HG03045 (cell line): Measurements from ENCODE around the gene SMPD2.
"Not testable (repeated sequence)": the region's sequence is repeated elsewhere in the genome, so short reads cannot be mapped to it uniquely, and the experiment has no call there.

Source experiments
- ATAC-seq: cut with Tn5 transposase; IDR thresholded peaks from one replicate; pipeline ENCODE4 v1.9.1; 2021; ENCODE audit warnings: mild to moderate bottlenecking, moderate library complexity; ENCODE audit not compliant: unreplicated experiment

Gene SMPD2

DNA sequence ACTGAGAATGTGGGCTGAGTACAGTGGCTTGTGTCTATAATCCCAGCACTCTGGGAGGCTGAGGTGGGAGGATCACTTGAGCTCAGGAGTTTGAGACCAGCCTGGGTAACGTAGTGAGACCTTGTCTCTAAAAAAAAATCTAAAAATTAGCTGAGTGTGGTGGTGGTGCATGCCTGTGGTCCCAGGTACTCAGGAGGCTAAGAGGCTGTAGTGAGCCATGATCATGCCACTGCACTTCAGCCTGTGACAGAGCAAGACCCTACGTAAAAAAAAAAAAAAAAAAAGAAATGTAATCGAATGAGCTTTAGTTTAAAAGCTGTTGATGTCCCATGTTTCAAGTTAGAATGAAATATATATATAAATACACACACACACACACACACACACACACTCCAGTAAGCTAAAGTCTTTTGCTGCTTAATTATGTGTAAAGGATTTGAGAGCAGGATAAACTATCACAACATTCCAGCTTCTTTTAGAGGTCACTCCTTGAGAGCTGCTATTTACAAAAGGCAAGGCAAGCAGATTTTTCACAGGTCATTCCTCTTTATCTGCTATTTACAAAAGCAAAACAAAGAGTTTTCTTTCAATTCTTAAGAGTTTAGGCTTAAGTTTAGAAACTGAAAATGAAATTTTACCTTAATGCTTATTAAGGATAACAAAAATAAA, 19.8 kb downstream of the SMPD2 start:
- ATAC-seq: no peak

GRCh38 chr6:109461205-109461604, 20.7 kb downstream of the SMPD2 start:
- not testable (repeated sequence) for ATAC-seq

DNA sequence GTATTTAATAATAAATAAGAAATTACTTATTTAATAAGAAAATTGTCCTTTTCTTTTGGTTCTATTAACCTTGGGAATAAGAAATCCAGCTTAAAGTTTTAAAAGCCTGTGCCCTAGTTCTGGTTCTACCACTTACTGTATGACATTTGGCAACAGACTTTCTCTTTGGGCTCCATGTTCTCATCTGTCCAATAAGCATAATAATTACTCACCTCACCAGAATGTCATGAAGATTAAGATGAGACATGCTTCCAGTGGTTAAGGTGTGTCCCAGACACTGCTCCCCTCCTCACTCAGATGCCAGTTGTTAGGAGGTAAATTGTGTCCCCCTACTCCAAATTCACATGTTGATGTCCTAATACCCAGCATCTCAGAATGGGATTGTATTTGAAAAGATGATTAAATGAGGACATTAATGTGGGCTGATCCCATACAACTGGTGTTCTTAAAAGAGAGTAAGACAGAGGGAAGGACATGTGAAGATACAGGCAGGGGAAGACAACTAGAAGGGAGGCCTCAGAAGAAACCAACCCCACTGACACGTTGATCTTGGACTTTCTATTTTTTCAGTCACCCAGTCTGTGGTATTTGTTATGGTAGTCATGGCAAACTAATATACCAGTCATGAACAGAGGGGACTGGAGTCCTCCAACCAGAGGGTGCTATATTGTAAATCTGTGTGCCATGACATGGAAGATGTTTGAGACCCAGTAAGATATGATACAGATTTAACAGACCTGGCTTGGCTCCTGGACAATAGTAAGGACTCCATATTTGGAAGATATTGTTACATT, 21.4 kb downstream of the SMPD2 start:
- no peak for ATAC-seq

DNA sequence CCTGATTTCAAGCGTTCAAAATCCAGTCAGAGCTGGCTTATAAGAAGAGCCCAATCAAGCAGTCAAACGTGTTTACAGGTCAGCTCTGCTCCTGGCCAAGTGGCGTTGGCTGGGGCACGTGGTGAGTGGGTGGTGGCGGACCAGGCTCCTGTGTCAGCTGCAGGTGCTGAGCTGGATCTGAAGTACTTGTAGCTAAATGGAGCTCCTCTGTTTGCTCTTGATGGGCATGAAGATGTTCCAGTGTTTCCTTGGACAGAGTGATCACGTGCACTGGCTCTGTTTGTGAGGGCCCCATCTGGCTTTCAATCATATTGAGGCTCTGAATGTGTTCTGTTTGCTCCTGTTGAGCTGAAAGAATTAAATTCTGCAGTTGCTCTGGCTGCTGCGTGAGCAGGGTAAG, 25.2 kb downstream of the SMPD2 start:
- ATAC-seq: no peak

GRCh38 chr6:109466212-109466923, 25.8 kb downstream of the SMPD2 start:
- ATAC-seq: no peak

- ATAC-seq: no peak
Measured at GRCh38 chr6:109467696-109468095, 27.2 kb downstream of the SMPD2 start.

- ATAC-seq: no peak
Measured at GRCh38 chr6:109469591-109470189, 29.2 kb downstream of the SMPD2 start.

DNA sequence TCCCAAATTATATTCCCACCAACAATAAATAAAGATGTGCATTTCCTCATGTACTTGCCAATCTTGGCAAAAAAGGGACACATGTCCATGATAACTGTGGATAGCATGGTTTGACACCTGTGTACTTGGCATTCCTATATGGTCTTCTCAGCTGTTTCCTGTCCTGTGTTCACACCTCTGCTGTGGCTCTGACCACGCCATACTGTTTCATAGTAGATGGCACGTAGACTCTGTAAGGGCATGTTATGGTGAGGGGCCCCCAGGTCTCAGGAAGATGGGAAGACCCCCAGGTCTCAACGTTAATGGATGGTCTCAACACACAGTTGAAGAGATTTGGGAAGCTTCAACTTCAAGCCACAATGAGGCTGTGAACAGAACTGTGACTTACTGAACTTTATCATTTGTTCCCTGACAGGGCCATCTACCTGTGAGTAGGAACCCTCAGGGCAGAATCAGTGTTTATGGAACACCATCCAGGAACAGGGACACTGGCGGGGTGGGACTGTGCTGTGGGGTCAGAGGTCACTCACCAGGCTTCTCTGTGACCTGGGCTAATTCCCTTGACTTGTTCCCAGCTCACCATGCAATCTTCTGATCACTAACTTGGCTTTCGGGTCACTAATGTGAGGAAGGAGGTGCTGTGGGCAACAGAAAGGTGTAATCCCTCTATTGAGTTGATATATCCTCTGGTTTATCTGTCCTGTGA, 30.7 kb downstream of the SMPD2 start:
- no peak for ATAC-seq

DNA sequence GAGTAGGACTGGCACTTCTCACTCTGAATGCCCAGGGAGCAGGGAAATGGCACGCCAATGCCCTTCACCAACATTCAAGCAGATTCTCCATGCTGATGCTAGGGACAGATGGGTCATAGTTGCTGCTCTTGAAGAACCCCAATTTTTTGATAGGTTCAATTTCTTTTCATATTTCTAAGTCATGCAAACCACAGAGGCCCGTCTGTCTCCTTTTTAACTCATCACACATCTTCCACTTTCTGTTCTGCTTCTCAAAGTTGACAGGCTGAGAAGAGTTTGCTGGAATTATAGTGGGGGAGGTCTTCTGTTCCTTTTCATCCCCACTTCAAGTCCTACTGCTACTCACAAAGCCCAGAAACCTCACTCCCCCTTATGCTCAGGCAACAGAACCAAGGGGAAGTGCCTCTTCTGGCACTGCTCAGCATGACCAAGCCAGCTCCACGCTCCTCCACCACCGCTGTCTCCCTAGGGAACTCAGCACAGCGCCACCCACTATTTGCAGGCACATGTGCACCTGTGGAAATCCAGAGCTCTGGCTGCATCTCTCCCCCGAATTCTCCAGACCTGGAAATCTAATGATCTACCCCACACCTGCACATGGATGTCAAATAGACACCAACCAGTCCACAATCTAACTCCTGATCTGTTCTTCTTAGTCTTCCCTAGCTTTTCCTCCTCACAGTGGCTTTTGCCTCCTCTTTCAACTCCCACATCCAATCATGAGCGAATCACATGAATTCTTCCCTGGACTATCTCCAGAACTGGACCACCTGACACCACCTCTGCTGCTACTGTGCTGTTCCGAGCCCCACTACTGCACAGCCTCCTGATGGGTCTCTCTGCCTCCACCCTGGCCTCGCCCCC, 31.8 kb downstream of the SMPD2 start:
- peak; percentile 70 for ATAC-seq

DNA sequence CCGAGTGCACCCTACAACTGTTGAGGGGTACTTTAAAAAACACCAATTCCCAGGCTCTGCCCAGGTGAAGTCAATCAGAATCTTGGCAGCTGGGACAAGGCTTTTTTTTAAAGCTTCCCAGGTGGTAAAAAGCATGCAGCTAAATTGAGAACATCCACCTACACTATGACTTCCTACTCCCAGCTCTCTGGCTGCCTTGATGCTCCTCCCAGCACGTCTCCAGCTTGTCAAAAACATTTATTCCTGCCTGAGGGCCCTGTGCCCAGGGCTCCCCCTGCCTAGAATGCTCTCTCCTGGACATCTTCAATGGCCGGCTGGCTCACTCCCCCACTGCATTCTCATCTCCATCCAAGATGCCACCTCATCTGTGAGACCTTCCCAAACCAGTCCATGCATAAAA, 32.6 kb downstream of the SMPD2 start:
- ATAC-seq: no peak

DNA sequence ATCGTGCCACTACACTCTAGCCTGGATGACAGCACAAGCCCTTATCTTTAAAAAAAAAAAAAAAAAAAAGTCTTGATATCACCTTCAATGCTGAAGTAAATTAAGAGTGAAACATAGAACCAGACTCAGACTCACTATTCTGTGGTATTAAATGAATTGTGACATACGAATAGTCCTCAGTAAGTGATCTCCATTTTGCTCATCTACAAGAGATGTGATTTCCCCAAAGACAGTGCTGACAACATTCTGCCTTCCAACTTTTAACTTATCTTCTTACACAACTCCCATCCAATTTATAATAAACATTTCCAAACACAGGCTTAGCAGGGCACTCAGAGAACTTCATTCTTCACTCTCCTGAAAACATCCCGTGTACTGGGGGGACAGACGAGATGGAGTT, 34.5 kb downstream of the SMPD2 start:
- no peak for ATAC-seq

- ATAC-seq: no peak
Measured at GRCh38 chr6:109475625-109476024, 35.1 kb downstream of the SMPD2 start.

DNA sequence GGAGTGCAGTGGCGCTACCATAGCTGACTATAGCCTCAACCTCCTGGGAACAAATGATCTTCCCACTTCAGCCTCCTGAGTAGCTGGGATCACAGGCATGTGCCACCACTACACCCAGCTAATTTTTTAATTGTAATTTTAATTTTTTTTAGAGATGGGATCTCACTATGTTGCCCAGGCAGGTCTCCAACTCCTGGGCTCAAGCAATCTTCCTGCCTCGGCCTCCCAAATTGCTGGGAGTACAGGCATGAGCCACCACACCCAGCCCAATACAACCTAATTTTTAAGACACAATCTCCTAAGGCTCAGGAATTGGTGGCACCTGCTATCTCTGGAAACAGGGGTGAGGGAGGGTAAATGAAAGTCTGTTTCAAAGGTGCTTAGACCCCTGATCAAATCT, 36.7 kb downstream of the SMPD2 start:
- no peak for ATAC-seq

GRCh38 chr6:109477725-109478124, 37.2 kb downstream of the SMPD2 start:
- ATAC-seq: no peak

DNA sequence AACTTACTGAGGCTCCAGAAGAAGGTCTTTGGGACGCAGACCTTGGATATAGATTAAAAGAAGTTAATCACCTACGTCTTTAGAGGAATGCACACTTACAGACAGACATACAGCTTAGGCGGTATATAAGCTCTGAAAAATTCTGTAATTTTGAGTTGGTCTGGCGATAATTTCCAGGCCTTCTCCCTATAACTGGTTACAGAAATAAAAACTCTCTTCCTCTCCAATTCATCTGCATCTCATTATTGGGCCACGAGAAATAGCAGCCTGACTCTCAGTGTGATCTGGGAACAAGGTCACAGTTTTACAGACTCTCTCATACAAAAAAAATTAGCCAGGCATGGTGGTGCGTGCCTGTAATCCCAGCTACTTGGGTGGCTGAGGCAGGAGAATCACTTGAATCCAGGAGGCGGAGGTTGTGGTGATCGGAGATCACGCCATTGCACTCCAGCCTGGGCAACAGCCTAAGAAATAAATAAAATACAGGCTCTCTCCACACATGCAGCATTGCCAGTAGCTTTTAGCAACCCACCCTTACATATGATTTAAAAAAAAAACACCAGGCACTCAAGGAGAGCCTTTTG, 37.8 kb downstream of the SMPD2 start:
- no peak for ATAC-seq

GRCh38 chr6:109478841-109479624, 38.5 kb downstream of the SMPD2 start:
- no peak for ATAC-seq

- ATAC-seq: no peak
Measured at GRCh38 chr6:109480993-109481480, 40.5 kb downstream of the SMPD2 start.

GRCh38 chr6:109482905-109483734, 42.6 kb downstream of the SMPD2 start, which contains the start of gene ZBTB24:
ZBTB24 (minus strand) TSS chr6:109483219; CDS start chr6:109482026, 1,193 bp downstream.
- peak; percentile 92 for ATAC-seq
